ENCODE data around the gene LINGO3. TPM values are rescaled to one million over a fixed set of nuclear protein-coding genes. Genes with fewer than 3 reads are reported as not detected.
A peak's percentile ranks its signal among the peaks of the same experiment; 100 is the strongest.

The LINGO3 gene
- total RNA-seq, 2 donors from 2014 or later: 0.20 to 1.0 TPM

GRCh38 chr19:2278459-2279158, 29.3 kb downstream of the LINGO3 start:
- Mint-ChIP-seq H3K4me3 (no peak overlapping the region), H3K27me3 (ENCODE audit: insufficient read depth) (peaks cover 17% of the 10 kb centered on the region), H3K9me3 (no peaks in the 10 kb centered on the region), H3K36me3 (ENCODE audit: low read depth) (peaks cover 10% of the 10 kb centered on the region), H3K4me1 (peaks cover 7% of the 10 kb centered on the region), H3K27ac (no peak overlapping the region)
- 94 to 98% methylated on average over 25 to 33 of the region's 33 CpGs for WGBS, 2 experiments (ENCODE audit: insufficient coverage in 1 of 2, insufficient read length in 1 of 2)
- no peak overlapping the region for H3K27ac ChIP-seq (ENCODE audit: low read depth, low read length)
- DNase-seq: no peak
- no peak overlapping the region for H3K4me3 ChIP-seq (ENCODE audit: low read length)
- no peaks in the 10 kb centered on the region for H3K9me3 ChIP-seq (ENCODE audit: control insufficient read depth, low read length)
- no peaks in the 10 kb centered on the region for H3K4me1 ChIP-seq (ENCODE audit: control insufficient read depth, insufficient read depth, low read length)
- TF ChIP-seq CTCF (conservative IDR thresholded peaks at IDR 0.05): no peak
- peaks cover 8% of the 10 kb centered on the region for H3K36me3 ChIP-seq (ENCODE audit: control insufficient read depth, insufficient read depth, low read length)
- H3K27me3 ChIP-seq (ENCODE audit: control insufficient read depth, insufficient read depth, low read length, poor library complexity, severe bottlenecking): peaks cover 19% of the 10 kb centered on the region
- no peak overlapping the region for H3K9ac ChIP-seq (ENCODE audit: extremely low read depth, low read length, poor library complexity, severe bottlenecking)

GRCh38 chr19:2277138-2277537, 30.8 kb downstream of the LINGO3 start:
- Histone ChIP-seq H3K9me3 (ENCODE audit: control insufficient read depth, low read length) (no peaks in the 10 kb centered on the region), H3K4me1 (ENCODE audit: control insufficient read depth, insufficient read depth, low read length) (peaks cover 3% of the 10 kb centered on the region), H3K9ac (ENCODE audit: extremely low read depth, low read length, poor library complexity, severe bottlenecking) (no peak overlapping the region), H3K27me3 (ENCODE audit: control insufficient read depth, insufficient read depth, low read length, poor library complexity, severe bottlenecking) (peaks cover 7% of the 10 kb centered on the region), H3K27ac (ENCODE audit: low read depth, low read length) (no peak overlapping the region), H3K4me3 (ENCODE audit: low read length) (no peak overlapping the region), H3K36me3 (ENCODE audit: control insufficient read depth, insufficient read depth, low read length) (peaks cover 13% of the 10 kb centered on the region)
- DNase-seq: no peak
- 88 to 94% methylated on average over 6 to 9 of the region's 9 CpGs for WGBS, 2 experiments (ENCODE audit: insufficient coverage in 1 of 2, insufficient read length in 1 of 2)
- Mint-ChIP-seq H3K4me1 (peaks cover 9% of the 10 kb centered on the region), H3K27me3 (ENCODE audit: insufficient read depth) (peaks cover 5% of the 10 kb centered on the region), H3K36me3 (ENCODE audit: low read depth) (peaks cover 13% of the 10 kb centered on the region), H3K9me3 (no peaks in the 10 kb centered on the region), H3K4me3 (no peak overlapping the region), H3K27ac (peak overlapping the region; percentile 58)
- no peak for TF ChIP-seq CTCF (conservative IDR thresholded peaks at IDR 0.05)

- no peak for TF ChIP-seq CTCF (conservative IDR thresholded peaks at IDR 0.05)
- no peak overlapping the region for H3K4me3 ChIP-seq (ENCODE audit: low read length)
- no peak overlapping the region for H3K9ac ChIP-seq (ENCODE audit: extremely low read depth, low read length, poor library complexity, severe bottlenecking)
- peaks cover 13% of the 10 kb centered on the region for H3K4me1 Mint-ChIP-seq
- H3K4me3 Mint-ChIP-seq: no peak overlapping the region
- H3K36me3 ChIP-seq (ENCODE audit: control insufficient read depth, insufficient read depth, low read length): peaks cover 18% of the 10 kb centered on the region
- H3K4me1 ChIP-seq (ENCODE audit: control insufficient read depth, insufficient read depth, low read length): peaks cover 6% of the 10 kb centered on the region
- peaks cover 17% of the 10 kb centered on the region for H3K36me3 Mint-ChIP-seq (ENCODE audit: low read depth)
- H3K27ac ChIP-seq (ENCODE audit: low read depth, low read length): no peak overlapping the region
- no peak overlapping the region for H3K27ac Mint-ChIP-seq
- 94 to 98% methylated on average over 17 to 28 of the region's 28 CpGs for WGBS, 2 experiments (ENCODE audit: insufficient coverage in 1 of 2, insufficient read length in 1 of 2)
- no peaks in the 10 kb centered on the region for H3K27me3 Mint-ChIP-seq (ENCODE audit: insufficient read depth)
- H3K27me3 ChIP-seq (ENCODE audit: control insufficient read depth, insufficient read depth, low read length, poor library complexity, severe bottlenecking): peaks cover under 1% of the 10 kb centered on the region
- DNase-seq: no peak
- no peaks in the 10 kb centered on the region for H3K9me3 ChIP-seq (ENCODE audit: control insufficient read depth, low read length)
- no peaks in the 10 kb centered on the region for H3K9me3 Mint-ChIP-seq
Observed at GRCh38 chr19:2276429-2276986, 31.4 kb downstream of the LINGO3 start.
